Endothelial cell of umbilical vein (primary cell): ENCODE data around the gene CTXND1. TPM values are rescaled to one million over a fixed set of nuclear protein-coding genes. Genes with fewer than 3 reads are reported as not detected.

Experiments
- BruUV-seq: library from RNA; stranded (reverse); fragments of 400-500 nt; replicated peaks from 2 replicates; lab custom pipeline; 2021; lab: Mats Ljungman, UMichigan
- CTCF ChIA-PET: fragments of 300-600, 350-600 bp; sonication (Branson Sonifier 250); formaldehyde crosslinking; loops from one replicate; lab custom pipeline; 2021; ENCODE audit warnings: antibody characterized with exemption, inconsistent platforms; lab: Charles Lee
- POLR2A ChIA-PET: fragments of 300-600, 350-600 bp; sonication (Branson Sonifier 250); formaldehyde crosslinking; loops from one replicate; lab custom pipeline; 2021; ENCODE audit warnings: antibody characterized with exemption, inconsistent platforms; lab: Charles Lee
- DNase-seq: peaks from one replicate; pipeline ENCODE4 v3.0.0-alpha.2; 2011; ENCODE audit warnings: low read depth, low spot score
- FAIRE-seq: peaks from 2 replicates; lab custom pipeline; 2011; peaks lifted over from hg19 to GRCh38; lab: Jason Lieb, UNC
- H2AFZ ChIP-seq: 2 replicates; pipeline ENCODE4 v1.6.0; 2012; ENCODE audit warnings: low read depth, low read length, control low read depth, inconsistent platforms
- H3K27ac ChIP-seq: 2 replicates; pipeline ENCODE4 v1.5.1; 2011; ENCODE audit warnings: low read depth, mild to moderate bottlenecking, control low read depth, low read length, moderate library complexity; ENCODE audit not compliant: insufficient read depth
- H3K27me3 ChIP-seq, 2 experiments: 2 replicates each; pipeline versions ENCODE4 v1.6.0 to v1.6.1; 2011; ENCODE audit warnings: low read length in 2 of 2, mixed read lengths in 1 of 2; ENCODE audit not compliant: control insufficient read depth in 2 of 2, insufficient read depth in 2 of 2
- H3K36me3 ChIP-seq, 2 experiments: 2 replicates in 1 of 2; 3 replicates in 1 of 2; pipeline ENCODE4 v1.5.1; 2011; ENCODE audit warnings: low read length in 2 of 2, mild to moderate bottlenecking in 1 of 2, moderate library complexity in 1 of 2; ENCODE audit not compliant: control insufficient read depth in 2 of 2, insufficient read depth in 2 of 2; ENCODE audit errors: extremely low read depth in 1 of 2
- H3K4me1 ChIP-seq: 3 replicates; pipeline ENCODE4 v1.5.1; 2011; ENCODE audit warnings: mild to moderate bottlenecking, low read length; ENCODE audit not compliant: control insufficient read depth, insufficient read depth; ENCODE audit errors: extremely low read depth
- H3K4me2 ChIP-seq: 2 replicates; pipeline ENCODE4 v1.6.1; 2011; ENCODE audit warnings: low read length, control low read depth, mixed read lengths; ENCODE audit not compliant: insufficient read depth
- H3K4me3 ChIP-seq, 3 experiments: fragments of 200-600 bp in 1 of 3; sonication (generic), shearing (Covaris generic) in 1 of 3; replicated peaks in 1 of 3; 2 replicates each; pipeline ENCODE4 v1.5.1; 2011 to 2016; ENCODE audit warnings: control low read depth in 3 of 3, low read length in 3 of 3, mild to moderate bottlenecking in 2 of 3, inconsistent platforms in 1 of 3, low read depth in 1 of 3, moderate library complexity in 1 of 3; ENCODE audit not compliant: insufficient read depth in 1 of 3
- H3K79me2 ChIP-seq: 2 replicates; pipeline ENCODE4 v1.6.0; 2012; ENCODE audit warnings: low read length, inconsistent platforms; ENCODE audit not compliant: control insufficient read depth, insufficient read depth
- H3K9ac ChIP-seq: replicated peaks from 2 replicates; pipeline ENCODE3; 2011; ENCODE audit warnings: low read length, control low read depth; ENCODE audit not compliant: insufficient read depth; ENCODE audit errors: extremely low read depth
- H3K9me1 ChIP-seq: replicated peaks from 3 replicates; pipeline ENCODE4 v1.6.0; 2011; ENCODE audit warnings: mild to moderate bottlenecking, low read length; ENCODE audit not compliant: control insufficient read depth, insufficient read depth; ENCODE audit errors: extremely low read depth
- H3K9me3 ChIP-seq: replicated peaks from 2 replicates; pipeline ENCODE4 v1.5.1; 2012; ENCODE audit warnings: low read length, inconsistent platforms; ENCODE audit not compliant: control insufficient read depth, insufficient read depth
- H4K20me1 ChIP-seq: replicated peaks from 2 replicates; pipeline ENCODE3; 2011; ENCODE audit warnings: mild to moderate bottlenecking, low read length; ENCODE audit not compliant: control insufficient read depth, insufficient read depth; ENCODE audit errors: extremely low read depth
- CTCF ChIP-seq, 2 donors: IDR thresholded peaks; 1 replicate in 1 of 2; 2 replicates in 1 of 2; pipeline ENCODE4 v1.5.1; 2011; ENCODE audit warnings: low read length in 2 of 2, mild to moderate bottlenecking in 2 of 2, moderate library complexity in 2 of 2, control low read depth in 1 of 2, inconsistent platforms in 1 of 2, low read depth in 1 of 2; ENCODE audit not compliant: insufficient read depth in 1 of 2; ENCODE audit errors: extremely low read depth in 1 of 2
- EZH2 ChIP-seq: IDR thresholded peaks from 2 replicates; pipeline ENCODE4 v1.6.1; 2012; ENCODE audit warnings: borderline replicate concordance, low read depth, mild to moderate bottlenecking, moderate library complexity, low read length, inconsistent platforms; ENCODE audit not compliant: severe bottlenecking
- FOS ChIP-seq: IDR thresholded peaks from 2 replicates; pipeline ENCODE4 v1.6.1; 2011; ENCODE audit warnings: mild to moderate bottlenecking, low read length, moderate library complexity, borderline replicate concordance; ENCODE audit not compliant: insufficient read depth
- GATA2 ChIP-seq: IDR thresholded peaks from 2 replicates; pipeline ENCODE4 v1.7.0; 2011; ENCODE audit warnings: low read depth, mild to moderate bottlenecking, moderate library complexity, mixed read lengths, low read length; ENCODE audit not compliant: insufficient read length, insufficient read depth
- JUN ChIP-seq: IDR thresholded peaks from 2 replicates; pipeline ENCODE4 v1.6.1; 2011; ENCODE audit warnings: borderline replicate concordance, low read depth; ENCODE audit not compliant: insufficient read length, insufficient read depth
- MYC ChIP-seq: IDR thresholded peaks from one replicate; pipeline ENCODE4 v1.6.1; 2011; ENCODE audit warnings: mild to moderate bottlenecking, low read depth, low read length
- POLR2A ChIP-seq: IDR thresholded peaks from 2 replicates; pipeline ENCODE4 v1.6.1; 2012; ENCODE audit warnings: low read depth, mild to moderate bottlenecking, control low read depth, low read length
- POLR2AphosphoS5 ChIP-seq: IDR thresholded peaks from 2 replicates; pipeline ENCODE4 v1.6.1; 2012; ENCODE audit warnings: low read depth, mild to moderate bottlenecking, control low read depth, low read length, moderate library complexity; ENCODE audit not compliant: insufficient read depth
- dilution Hi-C: fragments of 300-500 bp; cut with MboI; formaldehyde crosslinking; loops from one replicate; pipeline ENCODE4 v1.15.0; 2019; ENCODE audit warnings: low sequenced_read_pairs; ENCODE audit not compliant: extremely low pct_ligation_motif_present
- intact Hi-C: fragments of 100-400 bp; cut with micrococcal nuclease; formaldehyde crosslinking; loops from one replicate; pipeline ENCODE4 v1.10.0; 2022
- polyA plus RNA-seq, 4 experiments: library from polyadenylated mRNA; depleted of rRNA in 3 of 4; stranded (reverse) in 3 of 4; unstranded in 1 of 4; fragments of >200 nt; gene quantifications; 2 replicates each; pipeline versions ENCODE4 v1.2.1 to v1.2.3, GENCODE V29; 2011 to 2012; ENCODE audit warnings: missing spikeins in 1 of 4
- total RNA-seq: library from RNA; stranded (reverse); gene quantifications from 2 replicates; pipeline ENCODE4 v1.2.3, GENCODE V29; 2021
- TF ChIP-seq, protein P1 (sequence below): IDR thresholded peaks from 2 replicates; pipeline ENCODE4 v1.6.1; 2011; ENCODE audit not compliant: insufficient read depth, insufficient read length

Gene CTXND1
- total and polyA plus RNA-seq, 2 donors (not counting 3 experiments of a cell fraction or from before 2014, with no cell fraction given): not detected

GRCh38 chr15:80203361-80203885, 48.6 kb downstream of the CTXND1 start:
- intact Hi-C loops: no loop called here
- peaks cover 5 to 14% of the 10 kb centered on the region in 2 experiments for H3K27me3 ChIP-seq
- BruUV-seq: no TSS peak

More at GRCh38 chr15:80203361-80203885, 48.6 kb downstream of the CTXND1 start:
- Histone ChIP-seq H4K20me1 (no peaks in the 10 kb centered on the region), H3K4me2 (no peak overlapping the region), H2AFZ (no peak overlapping the region), H3K9me3 (no peaks in the 10 kb centered on the region), H3K4me3 (no peak overlapping the region), H3K27ac (no peak overlapping the region), H3K79me2 (no peaks in the 10 kb centered on the region), H3K4me1 (no peaks in the 10 kb centered on the region), H3K9me1 (no peaks in the 10 kb centered on the region), H3K36me3 (no peaks in the 10 kb centered on the region), H3K9ac (no peak overlapping the region)
- TF ChIP-seq MYC (no peak), POLR2AphosphoS5 (no peak), EZH2 (no peak), FOS (no peak), JUN (no peak), CTCF (IDR thresholded peaks at IDR 0.05; ENCODE audit: extremely low read depth in 1 of 2, insufficient read depth in 1 of 2, low read depth in 1 of 2, low read length in 2 of 2) (no peak), GATA2 (no peak), POLR2A (no peak)
- TF ChIP-seq, protein P1, sequence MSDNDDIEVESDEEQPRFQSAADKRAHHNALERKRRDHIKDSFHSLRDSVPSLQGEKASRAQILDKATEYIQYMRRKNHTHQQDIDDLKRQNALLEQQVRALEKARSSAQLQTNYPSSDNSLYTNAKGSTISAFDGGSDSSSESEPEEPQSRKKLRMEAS: no peak
- DNase-seq: no peak
- dilution Hi-C loops: no loop called here
- CTCF ChIA-PET: no interaction called here
- FAIRE-seq: no peak
- POLR2A ChIA-PET: no interaction called here
